Uterus (tissue), 4 donors: ENCODE measurements around the gene ZNF483. TPM values are rescaled to one million over a fixed set of nuclear protein-coding genes. Genes with fewer than 3 reads are reported as not detected.
"Not testable (repeated sequence)": the region's sequence is repeated elsewhere in the genome, so short reads cannot be mapped to it uniquely, and the experiment has no call there.

Experiments
- DNase-seq, 2 donors: peaks; one replicate each; pipeline ENCODE4 v3.0.0-alpha.2; 2019 to 2020
- H3K27ac ChIP-seq, 2 donors: fragments of 200-600 bp; sonication (generic); 1 replicate in 1 of 2; 2 replicates in 1 of 2; pipeline ENCODE4 v1.5.1; 2016 to 2018
- H3K27me3 ChIP-seq, 2 donors: fragments of 200-600 bp; sonication (generic); one replicate each; pipeline ENCODE4 v1.5.1; 2018 to 2019; ENCODE audit warnings: control low read depth in 1 of 2
- H3K36me3 ChIP-seq, 2 donors: fragments of 200-600 bp; sonication (generic); one replicate each; pipeline ENCODE4 v1.5.1; 2019; ENCODE audit warnings: control low read depth in 1 of 2
- H3K4me1 ChIP-seq, 2 donors: fragments of 200-600 bp; sonication (generic); one replicate each; pipeline ENCODE4 v1.5.1; 2018 to 2019; ENCODE audit warnings: control low read depth in 1 of 2
- H3K4me3 ChIP-seq, 2 donors: fragments of 200-600 bp; sonication (generic); 1 replicate in 1 of 2; 2 replicates in 1 of 2; pipeline ENCODE4 v1.5.1; 2018 to 2019; ENCODE audit warnings: mild to moderate bottlenecking in 1 of 2
- H3K9me3 ChIP-seq, 2 donors: fragments of 200-600 bp; sonication (generic); one replicate each; pipeline ENCODE4 v1.5.1; 2019; ENCODE audit warnings: control low read depth in 1 of 2
- CTCF ChIP-seq, 4 experiments: fragments of 200-600 bp in 2 of 4; fragments of 450-650 bp in 2 of 4; sonication (generic) in 2 of 4; IDR thresholded peaks; one replicate each; pipeline ENCODE4 v1.5.1; 2016 to 2019; ENCODE audit warnings: antibody characterized with exemption in 4 of 4, mild to moderate bottlenecking in 2 of 4, moderate library complexity in 1 of 4
- POLR2A ChIP-seq, 2 donors: fragments of 450-650 bp; IDR thresholded peaks; one replicate each; pipeline ENCODE4 v1.6.1; 2016; ENCODE audit warnings: antibody characterized with exemption in 2 of 2, mild to moderate bottlenecking in 1 of 2, moderate library complexity in 1 of 2
- intact Hi-C: fragments of 100-400 bp; cut with DNase I; formaldehyde crosslinking; loops from one replicate; pipeline ENCODE4 v1.15.1; 2023; ENCODE audit warnings: low total_unique reads
- total RNA-seq, 4 donors: library from RNA; depleted of rRNA in 3 of 4; stranded (reverse); fragments of >200 nt in 3 of 4; gene quantifications; one replicate each; pipeline versions ENCODE4 v1.1.0 to v1.2.4, GENCODE V29; 2014 to 2023
- donor health status: DM: yes; HTN: yes; CAD: no.

The ZNF483 gene
- total RNA-seq, 4 donors from 2014 or later: 11.0 to 60.2 (median 31.7) TPM

GRCh38 chr9:111501005-111501562 lies 23.9 kb upstream of the ZNF483 start:
- H3K4me3 ChIP-seq: no peak overlapping the region
- H3K36me3 ChIP-seq: no peaks in the 10 kb centered on the region
- no peak for TF ChIP-seq POLR2A (IDR thresholded peaks at IDR 0.05)
- TF ChIP-seq CTCF (IDR thresholded peaks at IDR 0.05): no peak
- H3K9me3 ChIP-seq: no peaks in the 10 kb centered on the region
- no peaks in the 10 kb centered on the region for H3K4me1 ChIP-seq
- H3K27me3 ChIP-seq: no peaks in the 10 kb centered on the region
- no peak for DNase-seq
- intact Hi-C loops: no loop called here
- H3K27ac ChIP-seq: no peak overlapping the region

DNA sequence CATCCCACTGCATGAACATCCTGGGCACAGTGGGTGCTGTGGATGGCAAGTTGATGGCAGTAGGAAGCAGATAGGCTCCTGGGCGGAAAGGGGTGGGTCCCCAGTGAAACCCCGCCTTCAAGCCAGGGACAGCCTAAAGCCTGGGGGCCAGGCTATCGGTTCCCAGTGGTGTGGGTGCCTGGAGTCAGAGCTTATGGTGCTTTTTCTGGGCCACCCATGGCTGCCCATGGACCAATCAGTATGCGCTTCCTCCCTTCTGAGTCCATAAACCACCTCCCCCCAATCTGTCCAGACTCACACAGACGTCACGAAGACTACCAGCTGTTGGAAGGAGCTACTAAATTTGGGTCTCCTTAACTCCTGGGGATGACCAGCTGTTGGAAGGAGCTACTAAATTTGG lies 23.3 kb upstream of the ZNF483 start:
- no peak overlapping the region for H3K27ac ChIP-seq
- H3K36me3 ChIP-seq: no peaks in the 10 kb centered on the region
- no peaks in the 10 kb centered on the region for H3K27me3 ChIP-seq
- TF ChIP-seq POLR2A (IDR thresholded peaks at IDR 0.05): no peak
- TF ChIP-seq CTCF (IDR thresholded peaks at IDR 0.05): no peak
- no peak overlapping the region for H3K4me3 ChIP-seq
- DNase-seq: no peak
- intact Hi-C loops: no loop called here
- no peaks in the 10 kb centered on the region for H3K9me3 ChIP-seq
- H3K4me1 ChIP-seq: no peaks in the 10 kb centered on the region

- H3K4me1 ChIP-seq: no peaks in the 10 kb centered on the region
- intact Hi-C loops: no loop called here
- no peak for DNase-seq
- H3K36me3 ChIP-seq: no peaks in the 10 kb centered on the region
- H3K27ac ChIP-seq: no peak overlapping the region
- H3K27me3 ChIP-seq: no peaks in the 10 kb centered on the region
- no peaks in the 10 kb centered on the region for H3K9me3 ChIP-seq
- H3K4me3 ChIP-seq: no peak overlapping the region
- TF ChIP-seq POLR2A (IDR thresholded peaks at IDR 0.05): no peak
Observed at GRCh38 chr9:111502506-111502905, 22.5 kb upstream of the ZNF483 start.

DNA sequence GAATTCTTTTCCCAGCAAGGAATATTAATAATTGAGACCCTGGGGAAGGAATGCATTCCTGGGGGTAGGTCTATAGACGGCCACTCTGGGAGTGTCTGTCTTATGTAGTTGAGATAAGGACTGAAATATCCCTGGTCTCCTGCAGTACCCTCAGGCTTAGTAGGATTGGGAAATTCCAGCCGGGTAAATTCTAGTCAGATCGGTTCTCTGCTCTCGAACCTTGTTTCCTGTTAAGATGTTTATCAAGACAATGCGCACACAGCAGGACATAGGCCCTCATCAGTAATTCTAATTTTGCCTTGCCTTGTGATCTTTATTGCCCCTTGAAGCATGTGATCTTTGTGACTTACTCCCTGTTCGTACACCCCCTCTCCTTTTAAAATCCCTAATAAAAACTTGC lies 13.4 kb upstream of the ZNF483 start:
- H3K27me3 ChIP-seq, H3K4me3 ChIP-seq, DNase-seq, H3K27ac ChIP-seq, H3K36me3 ChIP-seq, H3K4me1 ChIP-seq, H3K9me3 ChIP-seq, intact Hi-C loops: not testable (repeated sequence)

GRCh38 chr9:111514967-111515366 lies 10.0 kb upstream of the ZNF483 start:
- no peak overlapping the region for H3K27ac ChIP-seq
- DNase-seq: no peak
- TF ChIP-seq CTCF (IDR thresholded peaks at IDR 0.05): no peak
- TF ChIP-seq POLR2A (IDR thresholded peaks at IDR 0.05): no peak
- H3K4me1 ChIP-seq: no peaks in the 10 kb centered on the region
- intact Hi-C loops: no loop called here
- no peak overlapping the region for H3K4me3 ChIP-seq
- no peaks in the 10 kb centered on the region for H3K27me3 ChIP-seq
- H3K9me3 ChIP-seq: no peaks in the 10 kb centered on the region
- no peaks in the 10 kb centered on the region for H3K36me3 ChIP-seq

- no peak for DNase-seq
- no peaks in the 10 kb centered on the region for H3K36me3 ChIP-seq
- H3K27ac ChIP-seq: no peak overlapping the region
- H3K4me3 ChIP-seq: no peak overlapping the region
- H3K27me3 ChIP-seq: no peaks in the 10 kb centered on the region
- no peaks in the 10 kb centered on the region for H3K4me1 ChIP-seq
- no peaks in the 10 kb centered on the region for H3K9me3 ChIP-seq
- intact Hi-C loops: no loop called here
- TF ChIP-seq POLR2A (IDR thresholded peaks at IDR 0.05) (no peak), CTCF (IDR thresholded peaks at IDR 0.05) (no peak)
Observed at GRCh38 chr9:111516061-111516465, 8.9 kb upstream of the ZNF483 start.
